COLO668 (cell line): ENCODE results near the gene ZNF664.

Experiments used
- DNase-seq: peaks from one replicate; lab custom pipeline; 2025; ENCODE audit not compliant: unreplicated experiment; lab: John Stamatoyannopoulos, UW

The ZNF664 gene

DNA sequence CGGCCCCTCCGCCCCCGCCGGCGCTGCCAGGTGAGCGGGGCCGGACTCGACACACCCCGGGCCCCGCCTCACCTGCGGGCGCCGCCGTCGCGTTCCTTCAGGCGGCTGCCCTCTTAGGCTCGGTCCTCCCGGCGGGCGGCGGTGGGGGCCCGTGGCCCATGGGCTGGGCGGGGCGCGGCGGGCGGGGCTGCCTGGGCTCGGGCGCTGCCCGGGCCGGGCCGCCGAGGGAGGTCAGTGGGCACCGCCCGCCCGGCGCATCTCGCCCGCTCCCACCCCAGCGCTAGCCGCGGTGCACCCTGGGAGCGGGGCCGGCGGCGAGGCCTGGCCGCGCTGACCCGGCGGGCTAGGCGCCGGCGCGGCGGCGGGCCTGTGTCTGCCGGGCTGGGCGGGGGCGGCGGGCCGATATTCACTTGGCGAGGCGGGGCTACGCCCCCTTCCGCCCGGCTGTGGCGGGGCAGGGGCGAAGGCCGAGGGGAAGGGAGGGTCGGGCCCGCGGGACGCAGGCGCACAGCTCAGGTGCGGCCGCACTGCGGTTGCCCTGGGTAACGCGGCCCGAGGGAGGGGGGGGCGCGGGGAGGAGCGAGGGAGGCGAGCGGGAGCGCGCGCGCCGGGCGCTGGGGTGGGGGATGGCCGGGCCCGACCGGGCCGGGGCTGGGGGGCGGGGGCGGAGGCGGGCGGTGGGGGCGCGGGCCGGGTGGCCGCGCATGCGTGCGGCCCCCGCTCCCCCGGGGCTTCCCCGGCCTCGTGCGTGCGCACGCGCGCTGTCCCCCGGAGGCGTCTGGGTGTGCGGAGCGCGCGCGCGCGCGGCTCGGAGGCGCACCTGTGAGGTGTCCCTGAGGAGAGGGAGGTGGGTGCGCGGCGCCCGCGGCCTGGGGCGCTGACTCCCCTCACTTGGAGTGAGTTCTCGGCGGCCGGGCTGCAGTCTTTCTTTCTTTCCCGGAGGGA, at the start of gene ZNF664, which contains the start of gene CCDC92:
Gene ZNF664, plus strand, starts transcription at position 759 of the 945 bp plus-strand sequence. CDS start 38,930 bp downstream, outside the sequence.
Gene CCDC92, minus strand, starts transcription at position 375 of the 945 bp plus-strand sequence. CDS start 28,526 bp downstream, outside the sequence.
- DNase-seq, result peak; percentile 100

DNA sequence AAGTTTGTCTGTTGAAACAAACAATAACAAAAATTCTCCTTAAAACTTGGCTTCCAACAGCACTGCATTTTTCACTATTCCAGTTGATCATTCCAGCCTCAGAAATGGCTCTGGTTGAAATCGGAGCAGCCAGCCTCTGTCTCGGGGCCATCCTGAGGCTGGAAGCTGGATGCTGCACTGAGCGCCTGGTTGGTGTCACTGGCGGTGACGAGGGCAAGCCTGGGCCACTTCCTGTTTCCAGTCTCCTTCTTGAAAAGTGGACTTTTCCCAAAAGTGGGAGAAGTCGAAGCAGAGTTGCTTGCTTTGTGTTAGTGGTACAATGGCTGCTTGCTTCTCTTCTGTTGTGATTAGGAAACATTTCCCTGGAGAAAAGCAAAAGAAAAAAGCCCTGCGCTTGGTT, 49.1 kb upstream of the ZNF664 start:
- DNase-seq, result no peak

DNA sequence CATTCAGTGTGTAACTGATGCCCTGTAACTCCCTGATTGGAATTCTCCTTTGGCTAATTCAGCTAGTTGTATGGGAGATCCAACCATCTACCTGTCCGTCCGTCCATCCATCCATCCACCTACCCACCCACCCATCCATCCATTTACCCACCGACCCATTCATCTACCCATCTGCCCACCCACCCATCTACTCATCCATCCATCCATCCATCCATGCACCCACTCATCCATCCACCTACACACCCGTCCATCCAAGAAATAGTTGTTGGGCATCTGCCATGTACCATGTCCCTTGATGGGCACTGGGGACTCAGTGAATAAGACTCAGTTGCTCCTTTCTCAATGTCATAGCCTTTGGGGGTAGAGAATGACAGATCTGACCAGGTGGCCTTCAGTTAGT, 48.5 kb upstream of the ZNF664 start:
- DNase-seq, result no peak

DNA sequence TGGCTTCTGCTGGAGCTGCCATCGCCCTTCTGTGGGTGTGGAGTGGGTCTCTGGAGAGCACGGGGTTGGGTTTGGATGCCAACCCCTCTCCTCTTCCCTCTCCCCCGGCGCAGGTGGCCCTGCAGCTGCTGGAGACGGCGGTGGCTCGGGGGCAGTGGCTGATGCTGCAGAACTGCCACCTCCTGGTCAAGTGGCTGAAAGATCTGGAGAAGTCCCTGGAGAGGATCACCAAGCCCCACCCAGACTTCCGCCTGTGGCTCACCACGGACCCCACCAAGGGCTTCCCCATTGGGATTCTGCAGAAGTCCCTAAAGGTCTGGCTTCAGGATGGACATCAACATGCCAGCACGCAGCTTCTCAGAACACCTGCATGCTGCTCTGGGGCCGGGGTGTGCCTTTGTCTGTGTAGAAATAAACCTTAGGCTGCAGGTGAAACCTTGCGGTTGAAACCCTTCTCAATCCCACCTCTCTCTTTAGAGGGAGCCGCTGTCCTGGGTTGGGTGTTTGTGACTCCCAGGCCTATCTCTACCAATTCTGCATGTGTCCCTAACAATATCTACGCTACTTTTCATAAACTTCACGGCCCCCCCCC, 44.6 kb upstream of the ZNF664 start:
- peak; percentile 61 for DNase-seq

DNA sequence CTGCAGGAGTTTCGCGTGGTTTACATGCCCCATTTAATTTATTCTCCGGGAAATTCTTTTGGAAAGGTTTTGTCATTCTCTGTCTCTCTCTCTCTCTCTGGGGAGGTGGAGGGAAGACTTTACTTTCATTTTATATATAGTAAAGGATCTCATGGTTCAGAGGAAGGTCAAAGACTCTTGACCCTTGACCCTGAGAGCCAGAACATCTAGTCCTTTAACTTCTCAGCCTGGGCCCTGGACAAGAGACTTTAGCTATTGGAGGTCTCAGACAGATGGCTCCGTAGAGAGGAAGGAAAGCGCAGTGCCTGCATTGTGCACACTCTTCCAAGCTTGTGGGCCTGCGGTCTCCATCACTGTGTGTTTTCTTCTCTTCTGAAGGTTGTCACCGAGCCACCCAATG, 44.1 kb upstream of the ZNF664 start:
- no peak for DNase-seq

DNA sequence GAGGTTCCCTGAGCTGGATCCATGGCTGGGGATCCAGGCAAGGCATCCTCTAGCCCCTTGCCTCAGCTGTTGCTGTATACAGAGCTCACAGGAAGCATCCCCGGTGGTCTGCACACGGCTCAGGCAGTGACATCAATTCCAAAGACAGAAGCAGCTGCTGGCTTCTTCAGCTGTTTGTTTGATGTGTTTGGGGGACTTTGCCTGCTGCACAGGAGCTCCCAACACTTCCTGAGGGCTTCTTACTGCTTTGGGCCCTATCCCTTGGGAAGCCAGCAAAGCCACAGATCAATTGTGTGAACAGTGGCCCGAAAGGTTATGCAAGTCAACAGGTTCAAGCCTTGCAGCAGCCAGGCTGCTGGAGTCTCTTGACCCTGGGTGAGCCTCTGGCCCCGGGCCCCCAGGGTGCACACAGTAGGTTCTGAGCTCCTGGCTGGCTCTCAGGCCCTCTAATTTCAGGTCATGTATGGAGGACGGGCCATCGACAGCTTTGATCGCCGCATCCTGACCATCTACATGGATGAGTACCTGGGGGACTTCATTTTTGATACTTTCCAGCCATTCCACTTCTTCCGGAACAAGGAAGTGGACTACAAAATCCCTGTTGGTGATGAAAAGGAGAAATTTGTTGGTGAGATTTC, 43.0 kb upstream of the ZNF664 start:
- DNase-seq, result no peak

DNA sequence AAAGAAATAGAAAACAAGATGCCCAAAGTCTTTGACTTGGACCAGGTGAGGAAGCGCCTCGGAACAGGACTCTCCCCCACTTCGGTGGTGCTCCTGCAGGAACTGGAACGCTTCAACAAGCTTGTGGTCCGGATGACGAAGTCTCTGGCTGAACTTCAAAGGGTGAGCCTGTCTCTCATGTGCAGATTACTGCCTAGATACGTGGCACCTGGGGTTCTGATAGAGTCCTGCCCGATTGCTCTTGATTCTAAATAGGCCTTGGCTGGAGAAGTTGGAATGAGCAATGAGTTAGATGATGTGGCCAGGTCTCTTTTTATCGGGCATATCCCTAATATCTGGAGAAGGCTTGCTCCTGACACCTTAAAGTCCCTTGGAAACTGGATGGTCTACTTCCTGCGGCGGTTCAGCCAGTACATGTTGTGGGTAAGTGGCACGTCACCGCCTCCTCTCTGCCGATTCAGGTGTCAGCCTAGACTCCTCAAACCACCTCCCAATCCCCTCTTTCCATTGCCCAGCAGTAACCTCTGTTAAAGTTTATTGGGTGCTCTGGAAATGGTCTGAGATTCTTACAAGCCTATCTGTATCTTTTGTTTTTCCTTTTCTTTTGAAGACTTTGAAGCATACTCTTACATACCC, 41.2 kb upstream of the ZNF664 start:
- DNase-seq, result no peak

DNA sequence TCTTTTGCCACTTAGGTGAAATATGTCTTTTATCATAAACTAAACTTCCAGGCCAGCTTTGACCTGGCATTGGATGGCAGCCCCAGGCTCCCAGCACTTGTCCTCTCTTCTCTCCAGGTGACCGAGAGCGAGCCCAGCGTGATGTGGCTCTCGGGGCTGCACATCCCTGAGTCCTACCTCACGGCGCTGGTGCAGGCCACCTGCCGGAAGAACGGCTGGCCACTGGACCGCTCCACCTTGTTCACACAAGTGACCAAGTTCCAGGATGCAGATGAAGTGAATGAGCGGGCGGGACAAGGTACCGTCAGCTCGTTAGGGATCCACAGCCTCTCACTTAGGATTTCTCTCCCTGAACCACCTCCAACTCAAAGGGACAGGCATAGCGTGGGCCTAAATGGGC, 39.8 kb upstream of the ZNF664 start:
- DNase-seq, result no peak

DNA sequence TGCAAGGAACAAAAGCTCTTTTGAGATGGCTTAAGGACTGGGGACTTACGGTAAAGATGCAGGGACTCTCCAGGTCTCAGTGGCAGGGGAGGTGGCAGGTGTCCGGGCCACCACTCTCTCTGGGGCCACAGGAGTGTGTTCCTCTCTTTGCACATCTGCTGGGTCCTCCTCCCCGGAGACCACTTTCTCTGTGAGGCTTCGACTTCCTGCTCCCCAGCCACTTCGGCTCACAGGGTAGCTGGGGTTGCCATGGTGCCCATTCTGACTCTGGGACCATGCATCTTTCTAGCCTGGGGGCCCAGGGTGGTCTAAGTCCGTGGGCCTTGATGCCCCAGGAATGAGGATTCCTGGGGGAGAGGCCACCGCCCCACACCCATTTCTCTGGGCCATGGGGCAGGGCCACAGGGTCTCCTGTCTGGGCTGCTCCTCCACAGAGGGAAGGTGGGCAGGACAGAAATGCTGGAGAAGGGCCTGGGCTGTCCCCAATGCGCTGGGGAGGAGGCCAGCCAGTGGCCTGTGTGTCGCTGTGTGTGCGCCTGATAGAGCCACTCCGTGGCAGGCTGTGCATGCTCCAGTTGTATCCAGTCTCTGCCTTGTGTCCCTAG, 38.9 kb upstream of the ZNF664 start:
- no peak for DNase-seq

DNA sequence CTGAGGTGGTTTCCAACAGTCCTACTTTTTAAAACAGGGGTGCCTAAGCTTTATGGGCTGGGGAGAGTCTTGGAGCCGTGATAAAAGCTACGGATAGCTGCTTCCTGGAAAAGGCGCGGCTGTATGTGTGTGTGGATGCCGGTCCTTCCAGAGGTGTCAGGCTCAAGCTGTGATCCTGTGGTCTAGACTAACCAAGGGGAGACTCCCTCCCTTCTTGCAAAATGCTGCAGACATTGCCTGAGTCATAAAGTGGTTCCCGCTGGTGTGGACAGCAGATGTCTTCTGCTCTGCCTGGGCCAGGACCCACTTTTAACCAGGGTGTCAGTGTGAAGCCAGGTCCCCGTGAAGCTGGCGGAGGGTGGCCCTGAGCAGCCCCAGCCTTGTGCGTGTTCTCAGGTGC, 38.2 kb upstream of the ZNF664 start:
- no peak for DNase-seq

DNA sequence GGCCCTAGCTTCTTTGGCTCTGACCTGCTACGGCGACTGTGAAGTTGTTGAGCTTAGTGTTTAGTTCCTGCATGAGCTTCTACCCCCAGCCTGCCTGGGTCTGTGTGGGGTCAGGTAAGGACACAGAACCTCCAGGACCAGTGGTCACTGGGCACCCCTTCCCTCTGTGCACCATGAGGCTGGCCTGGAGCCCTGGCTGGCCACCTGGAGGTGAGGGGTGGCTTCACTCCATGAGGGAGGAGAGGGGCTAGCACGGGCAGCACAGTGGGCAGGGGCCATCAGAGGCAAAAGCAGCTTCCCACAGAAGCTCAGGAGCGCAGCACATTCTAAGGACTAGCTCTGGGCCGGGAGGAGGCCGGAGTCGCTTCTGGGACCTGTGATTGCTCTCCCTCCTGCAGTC, 37.1 kb upstream of the ZNF664 start:
- DNase-seq, result no peak

DNA sequence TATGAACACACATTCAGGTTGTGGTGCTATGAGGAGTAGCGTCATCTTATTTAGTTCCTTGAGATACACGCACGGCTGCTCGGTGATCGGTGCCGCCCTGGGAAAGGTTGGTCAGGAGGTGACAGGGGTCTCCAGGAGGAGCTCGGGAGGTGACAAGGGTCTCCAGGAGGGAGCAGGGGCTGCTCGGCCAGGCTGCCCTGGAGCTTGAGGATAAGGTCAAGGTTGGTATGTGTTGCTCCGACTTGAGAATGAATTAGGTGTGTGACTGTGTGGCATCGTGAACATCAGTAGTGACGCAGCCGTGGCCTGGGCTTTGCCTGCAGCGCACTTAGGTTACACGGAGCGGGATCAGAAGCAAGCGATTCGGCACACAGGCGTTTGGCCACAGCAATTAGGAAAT, 36.5 kb upstream of the ZNF664 start:
- no peak for DNase-seq

DNA sequence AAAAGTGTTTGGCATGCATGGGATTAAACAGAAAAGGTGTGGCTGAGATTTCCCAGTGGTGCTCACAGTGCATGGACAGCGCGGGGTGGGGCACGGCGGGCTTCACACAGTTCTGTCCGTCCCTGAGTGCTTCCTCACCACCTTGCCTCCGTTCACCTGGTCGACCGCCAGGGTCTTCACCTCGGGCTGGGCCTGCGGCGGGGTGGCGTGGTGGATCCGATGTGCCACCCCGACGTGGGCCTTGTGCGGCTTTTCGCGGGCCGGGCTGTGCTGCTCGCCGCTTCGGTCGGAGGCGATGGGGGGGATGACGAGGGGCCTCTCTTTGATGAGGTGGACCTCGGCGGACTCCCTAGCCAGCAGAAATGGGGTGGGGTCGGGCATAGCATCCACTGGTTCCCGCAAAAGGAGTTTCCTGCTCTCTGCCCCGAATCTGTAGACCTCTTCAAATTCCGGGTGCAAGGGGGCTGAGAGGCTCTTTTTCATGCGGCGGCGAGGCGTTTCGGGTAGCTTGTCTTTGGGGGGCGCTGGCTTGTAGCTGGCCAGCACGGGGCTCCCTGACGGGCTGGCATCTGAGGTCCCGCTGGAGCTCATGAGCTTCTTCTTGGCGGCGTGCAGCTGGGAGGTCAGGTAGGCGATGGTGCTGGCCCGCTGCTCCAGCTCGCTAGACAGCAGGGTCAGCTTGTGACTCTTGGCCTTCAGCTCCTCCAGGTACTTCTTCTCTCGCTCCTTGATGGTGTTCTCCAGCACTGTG, 35.9 kb upstream of the ZNF664 start:
- no peak for DNase-seq

DNA sequence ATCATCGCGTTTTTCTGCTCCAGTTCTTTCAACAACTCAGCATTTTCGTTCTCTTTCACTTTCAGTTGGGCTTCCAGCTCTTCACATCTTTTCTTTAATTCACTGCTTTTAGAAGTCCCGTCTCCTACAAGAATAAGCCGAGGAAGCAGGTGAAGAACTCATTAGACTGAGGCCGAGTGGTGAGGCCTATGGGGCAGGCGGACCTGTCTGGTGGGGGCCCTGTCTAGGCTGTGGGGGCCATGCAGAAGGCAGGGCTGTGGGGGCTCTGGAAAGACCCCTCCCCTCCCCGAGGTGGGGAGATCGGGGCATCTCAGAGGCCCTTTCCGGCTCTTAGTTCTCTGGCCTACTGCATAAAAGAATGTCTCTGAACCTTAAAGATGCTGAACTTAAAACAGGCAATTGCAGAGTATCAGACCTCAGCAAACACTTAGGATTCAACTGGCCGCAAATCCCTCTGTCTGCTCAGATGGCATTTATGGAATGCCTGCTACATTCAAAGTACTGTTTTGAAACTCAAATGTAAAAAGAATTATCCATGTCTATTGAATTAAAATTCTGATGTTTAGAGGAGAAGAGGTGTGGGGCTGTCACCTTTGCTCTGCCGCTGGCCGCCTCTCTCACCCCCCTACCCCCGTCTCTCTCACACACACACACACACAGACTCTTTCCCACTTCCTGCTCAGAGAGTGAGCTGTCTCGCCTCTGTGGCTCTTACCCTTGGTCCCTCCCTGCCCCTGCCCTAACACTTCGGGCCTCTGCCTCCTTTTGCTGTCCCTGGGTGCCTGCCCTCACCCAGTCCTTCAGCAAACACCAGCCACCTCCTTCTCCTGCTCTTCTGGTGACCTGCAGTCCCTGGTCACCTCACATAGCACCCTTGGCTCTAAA, 35.1 kb upstream of the ZNF664 start:
- DNase-seq, result no peak

DNA sequence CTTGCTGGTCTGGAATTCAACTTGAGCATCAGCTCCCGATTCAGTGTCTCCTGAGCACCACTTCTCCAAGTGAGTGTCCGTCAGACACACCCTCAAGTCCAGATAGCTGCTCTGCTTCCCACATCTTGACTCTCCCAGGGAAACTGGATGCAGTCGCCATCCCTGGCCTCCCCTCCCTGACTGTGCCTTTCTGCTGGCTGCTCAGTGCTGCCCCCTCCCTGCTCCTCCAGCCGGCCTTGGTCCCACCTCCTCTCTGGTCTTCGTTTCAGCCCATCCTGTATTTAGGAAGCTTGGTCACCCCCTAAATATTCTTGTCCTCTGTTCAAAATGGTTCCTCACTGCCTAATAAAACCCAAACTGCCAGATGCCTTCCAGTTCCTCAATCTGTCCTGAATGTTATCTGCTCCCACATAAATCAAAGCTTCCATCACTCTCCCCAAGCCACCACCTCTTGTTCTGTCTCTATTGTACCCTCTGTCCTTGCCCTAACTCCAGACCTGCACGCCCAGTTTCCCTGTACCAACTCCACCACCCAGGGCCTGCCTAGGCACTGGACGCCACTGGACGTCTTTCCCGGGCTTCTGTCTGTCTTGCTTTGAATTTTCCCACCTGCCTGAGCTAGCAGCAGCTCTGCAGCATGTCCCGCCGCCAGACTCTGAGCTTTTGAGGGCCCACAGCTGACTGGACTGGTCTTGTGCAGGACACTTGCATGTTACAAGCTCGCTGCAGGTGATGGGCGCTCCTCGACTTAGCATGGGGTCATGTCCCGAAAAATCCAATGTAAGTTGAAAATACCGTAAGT, 34.1 kb upstream of the ZNF664 start:
- no peak for DNase-seq

DNA sequence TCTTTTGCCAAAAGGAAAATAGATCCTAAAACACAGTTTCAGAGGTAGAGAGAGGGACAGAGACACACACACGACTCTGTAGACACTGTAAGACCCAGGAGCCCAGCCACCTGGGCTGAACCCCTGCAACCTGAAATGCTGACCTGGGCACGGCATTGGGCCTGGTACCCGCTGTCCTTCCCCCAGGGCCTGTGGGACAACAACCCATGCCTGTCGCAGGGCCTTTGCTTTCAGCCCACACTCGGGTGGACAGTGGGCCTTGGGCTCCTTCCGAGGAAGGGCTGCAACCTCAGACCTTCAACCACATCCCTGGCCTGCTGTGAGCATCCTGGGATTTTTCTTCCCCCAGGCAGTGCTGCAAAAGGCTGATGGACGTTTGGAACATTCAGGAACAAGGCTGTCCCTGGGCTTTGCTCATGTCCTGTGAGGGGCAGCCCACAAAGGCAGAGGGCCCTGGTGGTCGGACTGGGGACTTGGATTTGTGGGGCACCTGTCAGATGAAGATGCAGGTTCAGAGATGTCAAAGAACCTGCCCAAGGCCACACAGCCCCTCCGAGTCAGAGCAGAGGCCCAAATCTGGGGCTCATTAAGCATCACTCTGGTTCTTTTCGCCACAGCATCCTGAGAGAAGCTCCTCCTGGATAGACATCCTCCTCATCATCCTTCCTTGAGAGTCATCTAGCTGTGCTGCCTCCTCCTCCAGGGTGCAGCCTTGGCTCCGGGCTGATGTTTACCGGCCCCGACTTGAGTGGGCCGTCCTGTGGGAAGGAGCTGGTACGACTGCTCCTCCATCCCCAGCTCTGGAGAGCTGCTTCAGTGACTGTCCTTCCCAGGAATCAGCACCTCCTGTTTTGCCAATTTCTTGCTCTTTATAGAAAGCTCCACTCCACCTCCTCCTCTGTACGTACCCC, 33.0 kb upstream of the ZNF664 start:
- no peak for DNase-seq

DNA sequence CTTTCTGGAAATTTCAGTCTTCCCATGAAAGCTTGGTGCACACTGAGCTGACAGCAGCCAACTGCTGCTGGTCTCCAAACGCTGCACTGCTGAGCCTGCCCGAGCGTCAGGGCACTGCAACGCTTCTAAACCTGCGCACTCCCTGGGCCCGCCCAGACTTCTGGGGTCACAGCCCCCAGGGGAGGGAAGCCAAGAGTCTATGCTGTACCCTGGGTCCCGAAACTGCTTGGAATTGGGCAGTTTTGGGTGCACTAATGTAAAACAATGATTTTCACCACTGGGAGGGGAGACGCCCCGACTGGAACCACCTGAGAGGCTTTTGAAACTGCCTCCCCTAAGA, 32.4 kb upstream of the ZNF664 start:
- no peak for DNase-seq

DNA sequence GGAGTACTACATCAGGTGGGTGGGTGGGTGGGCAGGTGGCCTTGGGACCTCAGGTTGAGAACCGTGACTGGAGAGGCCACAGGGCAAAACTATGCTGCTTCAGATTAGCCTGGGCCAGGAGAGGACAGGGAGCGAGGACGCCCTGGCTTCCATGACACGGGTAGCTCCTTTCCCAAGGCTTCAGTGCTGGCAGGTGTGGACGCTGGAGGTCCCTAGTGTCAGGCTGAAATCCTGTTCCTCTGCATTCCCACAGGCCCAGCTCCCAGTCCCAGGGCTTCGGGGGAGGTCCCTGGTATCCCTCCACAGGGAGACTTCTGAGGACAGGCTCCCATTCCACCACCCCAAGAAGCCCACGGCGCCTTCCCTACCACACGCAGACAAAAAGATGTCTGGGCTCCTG, 32.0 kb upstream of the ZNF664 start:
- no peak for DNase-seq
